ENCODE measurements around the gene SCRN1. TPM values are rescaled to one million over a fixed set of nuclear protein-coding genes. Genes with fewer than 3 reads are reported as not detected.
A peak's percentile ranks its signal among the peaks of the same experiment; 100 is the strongest.
"Not testable (repeated sequence)": the region's sequence is repeated elsewhere in the genome, so short reads cannot be mapped to it uniquely, and the experiment has no call there.

Gene SCRN1
- total RNA-seq, 1 donor from 2014 or later, result 86.0 TPM

DNA sequence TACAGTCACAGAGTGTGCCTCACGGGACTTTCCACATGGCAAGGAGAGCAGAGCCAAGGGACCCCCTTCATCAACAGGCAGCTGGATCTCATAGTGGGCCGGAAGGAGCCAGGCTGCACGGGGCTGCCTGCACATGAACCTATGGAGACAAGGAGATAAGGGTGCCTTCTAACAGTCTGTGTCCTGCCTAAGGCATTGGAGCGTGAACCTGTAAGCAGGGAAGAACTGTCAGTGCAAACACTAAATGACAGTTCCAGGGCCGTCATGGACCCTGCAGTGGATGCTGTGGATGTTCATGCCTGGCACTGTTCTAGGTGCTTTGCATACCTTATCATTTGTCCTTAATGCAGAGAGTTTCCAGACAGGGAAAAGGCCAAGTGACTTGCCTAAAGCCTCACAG, 97.4 kb downstream of the SCRN1 start:
- DNase-seq (ENCODE audit: low read depth), result no peak

DNA sequence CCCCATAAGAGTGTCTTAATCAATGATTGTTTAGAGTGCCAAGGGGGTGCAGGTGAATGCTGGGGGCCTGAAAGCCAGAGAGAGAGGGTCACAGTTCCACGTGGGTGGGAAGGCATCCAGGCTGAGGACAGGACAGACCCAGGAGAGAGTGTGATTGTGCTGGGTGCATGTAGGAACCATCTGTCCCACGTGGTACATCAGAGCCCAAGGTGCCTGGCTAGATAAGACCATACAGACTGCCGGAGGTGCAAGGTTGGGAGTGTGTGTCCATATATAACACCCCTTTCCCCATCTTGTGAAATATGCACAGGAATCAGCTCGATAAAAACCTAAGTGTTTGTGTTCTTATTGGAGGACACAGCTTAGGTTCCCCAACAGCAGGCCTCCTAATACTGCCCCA, 97.8 kb downstream of the SCRN1 start:
- DNase-seq (ENCODE audit: low read depth), result no peak

DNA sequence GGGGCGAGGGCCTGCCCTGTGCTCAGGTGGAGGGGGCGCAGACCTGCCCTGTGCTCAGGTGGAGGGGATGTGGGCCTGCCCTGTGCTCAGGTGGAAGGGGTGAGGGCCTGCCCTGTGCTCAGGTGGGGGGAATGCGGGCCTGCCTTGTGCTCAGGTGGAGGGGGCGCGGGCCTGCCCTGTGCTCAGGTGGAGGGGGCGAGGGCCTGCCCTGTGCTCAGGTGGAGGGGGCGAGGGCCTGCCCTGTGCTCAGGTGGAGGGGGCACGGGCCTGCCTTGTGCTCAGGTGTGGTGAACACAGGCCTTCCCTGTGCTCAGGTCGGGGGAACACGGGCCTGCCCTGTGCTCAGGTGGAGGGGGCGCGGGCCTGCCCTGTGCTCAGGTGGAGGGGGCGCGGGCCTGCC, 98.8 kb downstream of the SCRN1 start:
- DNase-seq (ENCODE audit: low read depth), result not testable (repeated sequence)

DNA sequence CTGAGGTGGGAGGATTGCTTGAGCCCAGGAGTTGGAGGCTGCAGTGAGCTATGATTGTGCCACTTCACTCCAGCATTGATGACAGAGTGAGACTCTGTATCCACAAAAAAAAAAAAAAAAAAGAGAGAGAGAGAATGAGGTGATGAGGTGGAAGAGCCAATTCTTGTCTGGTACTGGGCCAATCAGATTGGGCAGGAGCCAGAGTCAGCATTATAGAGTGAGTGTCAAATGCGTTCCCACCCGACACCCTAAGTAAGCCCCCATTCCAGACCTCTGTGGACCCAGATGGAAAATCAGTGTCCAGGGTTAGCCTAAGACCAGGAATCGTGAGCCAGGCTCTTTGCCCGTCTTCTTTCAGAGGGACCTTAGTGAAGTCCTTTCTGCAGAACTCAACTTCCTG, 99.3 kb downstream of the SCRN1 start:
- DNase-seq (ENCODE audit: low read depth), result no peak

DNA sequence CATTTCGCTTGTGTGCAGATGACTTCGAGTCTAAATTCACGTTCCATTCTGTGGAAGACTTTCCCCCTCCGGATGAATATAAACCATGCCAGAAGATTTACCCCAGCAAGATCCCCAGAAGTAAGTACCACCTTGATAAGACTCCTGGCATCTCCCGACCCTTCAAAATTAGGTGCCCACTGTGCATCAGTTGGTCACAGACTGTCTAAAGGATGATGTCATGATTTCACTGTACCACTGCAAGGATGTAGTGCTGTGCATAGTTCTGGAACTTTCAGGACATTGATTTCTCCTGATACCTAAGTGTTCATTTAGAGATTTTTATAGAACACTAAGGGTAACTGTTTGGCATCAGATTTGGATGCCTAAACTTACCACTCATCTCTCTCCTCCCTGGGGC, 100.3 kb downstream of the SCRN1 start:
- DNase-seq (ENCODE audit: low read depth), result no peak

DNA sequence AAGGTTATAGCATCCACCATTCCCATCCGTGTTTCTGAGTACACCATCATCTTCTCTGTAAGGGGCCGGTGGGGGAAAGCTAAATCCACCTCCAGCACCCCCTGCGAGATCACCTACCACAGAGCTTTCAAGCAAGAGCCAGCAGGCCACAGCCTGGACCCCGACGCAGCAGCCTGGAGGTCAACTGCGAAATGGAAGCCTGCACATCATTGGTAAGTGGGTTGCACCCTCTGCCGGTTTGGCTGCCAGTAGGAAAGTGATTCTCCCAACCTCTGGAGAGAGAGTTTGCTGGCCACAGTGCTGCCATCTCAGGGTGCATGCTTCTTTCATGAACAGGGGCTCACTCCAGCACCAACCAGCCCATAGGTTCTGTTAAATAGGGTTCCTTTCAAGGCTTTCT, 101.6 kb downstream of the SCRN1 start:
- no peak for DNase-seq (ENCODE audit: low read depth)

DNA sequence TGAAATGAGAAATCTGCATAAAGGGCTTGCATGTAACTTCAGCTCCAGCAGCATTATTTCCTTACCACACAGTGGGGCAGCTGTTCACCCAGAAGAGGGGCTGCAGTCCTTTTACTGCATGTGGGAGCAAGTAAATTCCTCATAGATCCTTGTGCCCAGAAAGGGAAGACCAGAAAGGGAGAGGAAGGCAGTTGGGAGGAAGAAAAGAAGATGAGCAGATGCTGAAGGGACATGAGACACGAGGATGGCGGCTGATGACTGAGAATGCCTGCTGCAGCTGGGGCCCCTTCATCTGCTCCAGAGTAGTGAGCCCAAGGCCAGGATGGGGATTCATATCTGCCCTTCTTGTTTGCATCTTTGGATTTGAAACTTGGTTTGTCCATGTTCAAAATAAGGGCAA, 102.8 kb downstream of the SCRN1 start:
- DNase-seq (ENCODE audit: low read depth), result no peak

DNA sequence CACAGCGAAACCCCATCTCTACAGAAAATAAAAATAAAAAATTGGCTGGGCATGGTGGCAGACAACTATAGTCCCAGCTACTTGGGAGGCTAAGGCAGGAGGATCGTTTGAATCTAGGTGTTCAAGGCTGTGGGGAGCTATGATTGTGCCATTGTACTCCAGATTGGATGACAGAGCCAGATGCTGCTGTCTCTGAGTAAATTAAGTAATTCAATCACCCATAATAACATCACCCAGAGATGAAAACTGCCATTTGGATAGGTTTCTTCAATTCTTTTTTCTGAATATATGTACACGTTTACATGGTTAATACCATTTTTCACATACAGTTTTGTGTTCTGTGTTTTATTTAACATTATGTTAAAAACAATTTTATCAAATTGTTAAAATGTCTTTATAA, 104.0 kb downstream of the SCRN1 start:
- no peak for DNase-seq (ENCODE audit: low read depth)

DNA sequence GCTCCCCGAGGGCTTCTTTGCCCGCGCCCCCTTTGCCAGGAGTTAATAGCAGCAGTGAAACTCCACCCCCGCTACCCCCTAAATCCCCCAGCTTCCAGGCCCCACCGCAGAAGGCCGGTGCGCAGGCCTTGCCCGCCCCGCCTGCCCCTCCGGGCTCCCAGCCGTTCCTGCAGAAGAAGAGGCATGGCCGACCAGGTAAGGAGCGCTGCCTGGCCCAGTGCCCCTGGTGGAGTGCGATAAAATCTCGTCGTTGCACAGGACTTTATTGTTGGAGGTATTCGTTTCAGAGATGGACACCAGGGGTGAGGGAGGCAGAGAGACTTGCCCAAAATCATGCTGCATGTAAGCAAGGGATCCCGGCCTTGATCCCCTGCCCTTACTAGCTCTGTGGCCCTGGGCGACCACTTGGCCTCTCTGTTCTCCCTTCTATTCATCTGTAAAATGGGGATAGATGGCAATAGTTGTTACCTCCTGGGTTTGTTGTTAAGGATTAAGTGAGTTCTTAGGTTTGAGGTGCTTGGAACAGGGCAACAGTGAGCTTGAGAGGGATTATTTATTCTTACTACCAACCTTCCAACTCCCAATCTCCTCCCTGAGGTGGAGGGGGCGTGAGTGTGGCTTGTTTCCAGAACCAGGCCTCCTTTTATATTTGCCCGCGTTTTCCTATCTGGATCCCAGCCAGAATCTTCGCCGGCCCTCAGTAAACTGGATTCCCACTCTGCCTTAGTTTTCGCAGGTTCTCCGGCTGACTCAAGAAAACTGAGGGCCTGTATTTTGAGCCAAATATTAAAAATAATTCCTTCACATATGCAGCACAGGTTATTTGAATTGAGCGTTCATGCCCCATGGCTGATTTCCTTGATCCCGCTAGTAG, 105.0 kb downstream of the SCRN1 start:
- DNase-seq (ENCODE audit: low read depth), result no peak

DNA sequence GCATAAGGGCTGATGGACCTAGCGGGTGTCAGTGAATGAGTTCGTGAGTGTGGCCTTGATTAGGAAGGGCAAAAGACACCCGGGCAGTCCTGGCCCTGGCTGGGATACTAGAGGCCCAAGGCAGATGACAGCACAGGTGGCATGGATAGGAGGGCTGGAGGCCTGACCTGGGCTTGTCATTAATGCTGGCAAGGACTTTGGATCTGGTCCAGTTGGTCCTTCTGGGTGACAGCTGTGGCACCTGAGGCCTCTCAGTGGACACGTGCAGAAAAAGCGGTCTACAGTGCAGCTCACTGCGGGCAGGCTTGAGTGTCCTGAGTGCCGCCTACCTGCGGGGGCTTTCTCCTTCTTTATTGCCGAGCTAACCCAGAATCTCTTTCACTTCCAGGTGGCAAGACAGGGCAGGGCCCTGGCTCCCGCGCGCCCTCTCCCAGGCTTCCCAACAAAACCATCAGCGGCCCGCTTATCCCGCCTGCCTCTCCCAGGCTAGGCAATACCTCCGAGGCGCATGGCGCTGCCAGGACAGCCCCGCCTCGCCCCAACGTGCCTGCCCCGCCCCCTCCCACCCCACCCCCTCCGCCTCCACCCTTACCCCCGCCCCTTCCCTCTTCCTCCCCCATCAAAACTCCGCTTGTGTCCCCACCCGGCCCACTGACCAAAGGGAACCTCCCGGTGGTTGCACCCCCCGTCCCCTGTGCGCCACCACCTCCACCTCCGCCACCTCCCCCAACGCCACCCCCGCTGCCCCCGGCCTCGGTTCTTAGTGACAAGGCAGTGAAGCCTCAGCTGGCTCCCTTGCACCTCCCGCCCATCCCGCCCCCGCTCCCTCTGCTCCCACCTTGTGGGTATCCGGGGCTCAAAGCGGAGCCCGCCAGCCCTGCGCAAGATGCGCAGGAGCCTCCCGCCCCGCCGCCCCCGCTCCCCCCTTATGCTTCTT, 105.9 kb downstream of the SCRN1 start:
- DNase-seq (ENCODE audit: low read depth), result no peak

DNA sequence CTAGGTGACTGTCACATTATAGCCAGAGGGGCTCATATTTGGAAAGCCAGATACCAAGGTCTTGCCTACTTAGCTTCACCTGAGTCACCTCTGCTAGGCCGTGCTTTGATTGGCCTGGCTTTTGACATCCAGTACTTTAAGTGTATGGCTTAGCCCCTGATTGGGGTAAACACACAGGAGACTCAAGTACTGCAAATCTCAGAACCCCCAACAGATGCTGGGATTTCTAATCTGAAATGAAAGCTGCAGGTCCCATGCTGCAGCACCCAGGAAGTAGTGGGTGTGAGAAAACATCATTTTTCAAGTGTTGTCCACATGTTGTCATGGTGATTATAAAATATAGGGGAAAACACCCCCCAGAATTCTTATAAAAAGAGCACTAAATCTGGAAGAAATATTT, 107.1 kb downstream of the SCRN1 start:
- DNase-seq (ENCODE audit: low read depth), result no peak

DNA sequence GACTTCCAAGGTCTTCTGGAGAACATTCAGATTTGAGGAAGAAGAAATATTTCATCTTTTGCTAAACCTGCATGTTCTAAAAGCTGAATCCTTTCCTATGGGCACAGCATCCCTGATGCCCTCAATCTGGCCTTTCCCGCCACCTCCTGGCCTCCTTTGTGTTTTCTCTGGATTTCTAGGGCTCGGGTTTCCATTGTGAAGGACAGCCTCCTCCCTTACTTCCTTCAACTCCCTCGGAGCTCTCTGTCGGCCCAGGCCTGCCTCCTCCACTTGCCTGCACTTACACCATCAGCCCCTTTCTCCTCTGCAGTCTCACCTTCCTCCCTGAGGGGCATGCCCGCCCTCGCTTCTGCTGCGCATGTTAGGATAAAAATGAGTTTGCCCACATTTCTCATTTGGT, 107.9 kb downstream of the SCRN1 start:
- DNase-seq (ENCODE audit: low read depth), result peak; percentile 43

DNA sequence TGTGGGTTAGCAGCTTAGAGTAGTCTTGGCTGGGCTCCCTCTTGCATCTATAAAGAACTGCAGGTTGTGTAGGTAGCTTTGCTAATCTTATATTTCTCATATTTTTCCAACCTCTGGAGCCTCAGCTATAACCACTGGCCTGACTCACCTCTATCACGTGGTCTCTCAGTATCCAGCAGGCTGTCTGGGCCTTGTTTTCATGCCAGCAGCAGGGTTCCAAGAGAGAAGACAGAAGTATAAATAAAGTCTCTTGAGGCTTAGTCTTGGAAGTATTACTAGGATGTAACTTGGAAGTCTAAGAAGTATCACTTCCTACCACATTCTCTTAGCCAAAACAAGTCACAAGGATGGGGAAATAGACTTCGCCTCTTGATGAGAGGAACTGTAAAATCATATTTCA, 110.0 kb downstream of the SCRN1 start:
- DNase-seq (ENCODE audit: low read depth), result no peak

DNA sequence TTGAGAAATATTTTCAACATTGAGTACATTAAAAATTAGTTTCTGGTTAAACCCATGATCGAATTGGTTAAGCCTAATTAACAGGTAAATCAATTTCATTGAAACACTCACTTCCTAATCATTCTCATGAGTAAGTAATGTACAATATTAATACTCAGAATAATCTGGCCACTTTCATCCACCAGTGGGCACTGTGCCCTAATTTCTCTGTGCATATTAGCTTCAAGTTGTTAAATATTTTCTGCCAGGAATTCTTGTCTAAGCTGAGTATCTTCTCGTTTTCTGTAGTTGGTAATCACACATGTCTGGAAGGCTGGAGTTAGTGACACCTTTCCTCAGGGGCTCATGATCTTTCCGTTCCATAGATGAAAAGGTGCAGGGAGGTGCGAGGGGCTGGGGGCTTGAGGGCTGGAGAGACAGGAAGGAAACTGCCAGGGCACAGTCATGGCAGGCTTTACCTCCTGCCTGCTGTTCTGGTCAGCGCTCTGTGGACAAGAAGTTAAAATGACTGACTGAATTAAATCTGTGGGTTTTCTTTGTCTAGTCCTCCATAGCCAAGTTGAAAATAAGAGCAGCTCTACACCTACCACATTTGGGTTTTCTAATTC, 111.4 kb downstream of the SCRN1 start:
- DNase-seq (ENCODE audit: low read depth), result peak; percentile 63

DNA sequence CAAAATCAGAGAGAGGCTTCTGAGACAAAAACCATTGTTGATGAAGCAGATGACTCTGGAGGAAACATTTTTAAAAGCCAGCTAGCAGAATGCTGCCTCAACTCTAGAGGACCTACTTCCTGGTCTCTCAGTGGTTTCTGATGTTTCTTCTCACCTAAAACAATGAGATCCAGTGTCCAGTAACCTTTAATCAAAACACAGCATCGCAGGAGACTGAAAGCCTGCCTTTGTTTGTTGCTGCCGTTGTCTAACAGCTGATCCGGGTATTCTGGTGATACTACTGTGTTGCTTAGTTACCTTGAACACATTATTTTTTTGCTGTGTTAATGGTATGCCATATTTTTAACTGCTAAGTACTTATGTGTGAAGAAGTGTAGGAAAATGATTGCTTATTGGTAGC, 112.4 kb downstream of the SCRN1 start:
- peak; percentile 51 for DNase-seq (ENCODE audit: low read depth)

DNA sequence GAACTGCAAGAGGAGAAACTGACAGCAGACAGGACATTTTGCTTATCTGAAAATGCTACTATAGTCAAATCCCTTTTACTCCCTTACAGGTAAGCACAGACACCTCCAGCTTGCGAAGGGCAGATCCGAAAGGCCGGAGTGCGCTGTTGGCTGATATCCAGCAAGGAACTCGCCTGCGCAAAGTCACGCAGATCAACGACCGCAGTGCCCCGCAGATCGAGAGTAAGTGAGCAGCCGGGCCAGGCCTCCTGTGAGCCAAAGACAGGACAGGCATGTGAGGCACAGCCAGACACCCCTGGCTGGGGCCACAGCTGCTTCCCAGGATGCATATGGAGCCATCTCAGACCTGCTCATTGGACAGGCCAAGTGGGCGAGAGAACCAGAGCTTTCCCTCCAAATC, 113.9 kb downstream of the SCRN1 start:
- DNase-seq (ENCODE audit: low read depth), result no peak

DNA sequence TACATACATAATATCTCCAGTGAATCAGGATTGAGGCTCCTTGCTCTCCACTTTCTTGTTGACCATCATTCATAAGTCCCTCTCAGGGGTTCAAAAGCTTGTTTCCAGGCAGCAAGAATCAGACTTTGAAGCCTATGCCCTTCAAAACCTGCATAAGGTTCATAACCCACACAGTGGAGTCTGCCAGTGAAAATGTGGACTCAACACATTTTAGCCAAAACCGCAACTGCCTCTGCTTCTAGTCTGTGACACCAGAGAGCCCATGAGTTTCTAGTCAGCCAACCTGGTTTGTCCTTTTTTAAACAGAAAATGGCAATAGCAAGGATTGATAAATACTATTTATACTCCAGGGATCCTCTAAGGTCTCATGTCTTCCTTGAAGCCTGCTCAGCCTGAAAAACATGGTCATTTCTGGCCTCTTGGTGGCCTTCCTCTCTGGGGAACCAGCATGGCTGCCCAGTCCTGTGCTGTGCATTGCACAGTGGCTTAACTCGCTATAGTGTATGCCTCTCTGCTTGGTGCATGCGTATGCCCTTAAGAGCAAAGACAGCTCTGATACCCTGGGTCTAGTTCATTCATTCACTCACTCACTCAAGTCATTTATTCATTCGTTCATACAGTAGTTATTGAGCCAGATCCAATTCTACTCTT, 115.8 kb downstream of the SCRN1 start:
- no peak for DNase-seq (ENCODE audit: low read depth)

DNA sequence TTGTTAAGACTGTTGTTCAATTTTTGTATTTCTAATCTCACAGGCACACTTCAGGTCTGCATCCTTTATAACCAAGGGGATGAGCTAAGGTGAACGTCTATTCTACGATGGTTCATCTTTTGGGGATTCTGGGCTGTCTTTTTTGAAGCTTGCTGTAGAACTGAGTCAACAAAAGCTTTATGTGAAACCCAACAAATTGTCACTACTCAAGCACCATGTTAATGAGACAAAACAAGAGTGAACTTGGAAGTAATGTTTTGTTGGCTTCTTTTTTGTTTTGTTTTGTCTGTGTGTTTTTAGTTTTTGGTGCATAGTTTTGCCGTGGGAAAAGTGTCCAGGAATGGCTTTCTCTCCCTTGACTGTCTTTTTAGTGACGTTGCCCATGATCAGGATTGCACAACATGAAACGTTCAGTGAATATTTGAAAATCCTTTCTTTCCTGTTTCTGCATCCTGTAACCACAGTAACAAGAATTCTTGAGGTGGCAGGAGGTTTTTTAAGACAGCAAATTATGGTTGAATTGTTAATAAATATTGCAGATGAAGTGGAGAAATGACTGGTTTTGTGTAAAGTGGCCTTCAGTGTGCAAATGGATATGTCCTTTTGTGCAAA, 117.7 kb downstream of the SCRN1 start:
- peak; percentile 55 for DNase-seq (ENCODE audit: low read depth)
